ENCODE data around the gene CDT1. TPM values are rescaled to one million over a fixed set of nuclear protein-coding genes. Genes with fewer than 3 reads are reported as not detected.

Gene CDT1
- total RNA-seq, 4 donors from 2014 or later: 0.92 to 2.0 TPM; not detected in 2

- Histone ChIP-seq H3K4me3 (no peak overlapping the region), H3K27ac (no peak overlapping the region), H3K4me1 (no peaks in the 10 kb centered on the region), H3K9me3 (no peaks in the 10 kb centered on the region), H3K36me3 (peaks cover 0 to 71% of the 10 kb centered on the region in 2 donors), H3K27me3 (no peaks in the 10 kb centered on the region)
- no peak for ATAC-seq
- TF ChIP-seq EP300 (IDR thresholded peaks at IDR 0.05) (no peak), CTCF (IDR thresholded peaks at IDR 0.05) (no peak), POLR2AphosphoS5 (IDR thresholded peaks at IDR 0.05) (no peak), POLR2A (IDR thresholded peaks at IDR 0.05) (no peak)
- WGBS, 2 donors (ENCODE audit: low coverage in 1 of 2): 80% methylated on average over 2 of the region's 20 CpGs; no CpG with 5 or more reads in 1 of the 2 donors
Measured at GRCh38 chr16:88837806-88838205, 34.2 kb downstream of the CDT1 start.

- Histone ChIP-seq H3K27ac (no peak overlapping the region), H3K9me3 (no peaks in the 10 kb centered on the region), H3K36me3 (peaks cover 0 to 78% of the 10 kb centered on the region in 2 donors), H3K4me3 (no peak overlapping the region), H3K4me1 (no peaks in the 10 kb centered on the region), H3K27me3 (no peaks in the 10 kb centered on the region)
- WGBS, 2 donors (ENCODE audit: low coverage in 1 of 2): 80 to 98% methylated on average over 4 to 8 of the region's 19 CpGs
- TF ChIP-seq EP300 (IDR thresholded peaks at IDR 0.05) (no peak), POLR2AphosphoS5 (IDR thresholded peaks at IDR 0.05) (no peak), CTCF (IDR thresholded peaks at IDR 0.05) (no peak)
- ATAC-seq: no peak
Measured at GRCh38 chr16:88838566-88838965, 35.0 kb downstream of the CDT1 start.

GRCh38 chr16:88839026-88839529 is 35.5 kb downstream of the CDT1 start:
- ATAC-seq: no peak
- H3K4me3 ChIP-seq: no peak overlapping the region
- no peaks in the 10 kb centered on the region for H3K9me3 ChIP-seq
- TF ChIP-seq EP300 (IDR thresholded peaks at IDR 0.05) (no peak), POLR2A (IDR thresholded peaks at IDR 0.05) (no peak), POLR2AphosphoS5 (IDR thresholded peaks at IDR 0.05) (no peak), CTCF (IDR thresholded peaks at IDR 0.05) (no peak)
- 90% methylated on average over 9 of the region's 39 CpGs; no CpG with 5 or more reads in 1 of the 2 donors for WGBS, 2 donors (ENCODE audit: low coverage in 1 of 2)
- no peaks in the 10 kb centered on the region for H3K4me1 ChIP-seq
- H3K36me3 ChIP-seq: peaks cover 0 to 78% of the 10 kb centered on the region in 2 donors
- no peaks in the 10 kb centered on the region for H3K27me3 ChIP-seq
- no peak overlapping the region for H3K27ac ChIP-seq

- Histone ChIP-seq H3K4me3 (no peak overlapping the region), H3K27ac (no peak overlapping the region), H3K36me3 (peaks cover 0 to 72% of the 10 kb centered on the region in 2 donors), H3K27me3 (no peaks in the 10 kb centered on the region), H3K4me1 (no peaks in the 10 kb centered on the region), H3K9me3 (no peaks in the 10 kb centered on the region)
- WGBS, 2 donors (ENCODE audit: low coverage in 1 of 2): 80 to 100% methylated on average over 1 of the region's 24 CpGs
- no peak for ATAC-seq
- TF ChIP-seq POLR2A (IDR thresholded peaks at IDR 0.05): no peak
- TF ChIP-seq CTCF (IDR thresholded peaks at IDR 0.05): no peak
- TF ChIP-seq POLR2AphosphoS5 (IDR thresholded peaks at IDR 0.05): no peak
- no peak for TF ChIP-seq EP300 (IDR thresholded peaks at IDR 0.05)
Measured at GRCh38 chr16:88839745-88840599, 36.4 kb downstream of the CDT1 start.
